NCI-H1105 treated with DMSO at 0.1 percent for 48 hours (cell line): Measurements from ENCODE around the gene TDRKH.

Experiments used
- DNase-seq: peaks from one replicate; lab custom pipeline; 2025; lab: John Stamatoyannopoulos, UW

Gene TDRKH, protein sequence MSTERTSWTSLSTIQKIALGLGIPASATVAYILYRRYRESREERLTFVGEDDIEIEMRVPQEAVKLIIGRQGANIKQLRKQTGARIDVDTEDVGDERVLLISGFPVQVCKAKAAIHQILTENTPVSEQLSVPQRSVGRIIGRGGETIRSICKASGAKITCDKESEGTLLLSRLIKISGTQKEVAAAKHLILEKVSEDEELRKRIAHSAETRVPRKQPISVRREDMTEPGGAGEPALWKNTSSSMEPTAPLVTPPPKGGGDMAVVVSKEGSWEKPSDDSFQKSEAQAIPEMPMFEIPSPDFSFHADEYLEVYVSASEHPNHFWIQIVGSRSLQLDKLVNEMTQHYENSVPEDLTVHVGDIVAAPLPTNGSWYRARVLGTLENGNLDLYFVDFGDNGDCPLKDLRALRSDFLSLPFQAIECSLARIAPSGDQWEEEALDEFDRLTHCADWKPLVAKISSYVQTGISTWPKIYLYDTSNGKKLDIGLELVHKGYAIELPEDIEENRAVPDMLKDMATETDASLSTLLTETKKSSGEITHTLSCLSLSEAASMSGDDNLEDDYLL

DNA sequence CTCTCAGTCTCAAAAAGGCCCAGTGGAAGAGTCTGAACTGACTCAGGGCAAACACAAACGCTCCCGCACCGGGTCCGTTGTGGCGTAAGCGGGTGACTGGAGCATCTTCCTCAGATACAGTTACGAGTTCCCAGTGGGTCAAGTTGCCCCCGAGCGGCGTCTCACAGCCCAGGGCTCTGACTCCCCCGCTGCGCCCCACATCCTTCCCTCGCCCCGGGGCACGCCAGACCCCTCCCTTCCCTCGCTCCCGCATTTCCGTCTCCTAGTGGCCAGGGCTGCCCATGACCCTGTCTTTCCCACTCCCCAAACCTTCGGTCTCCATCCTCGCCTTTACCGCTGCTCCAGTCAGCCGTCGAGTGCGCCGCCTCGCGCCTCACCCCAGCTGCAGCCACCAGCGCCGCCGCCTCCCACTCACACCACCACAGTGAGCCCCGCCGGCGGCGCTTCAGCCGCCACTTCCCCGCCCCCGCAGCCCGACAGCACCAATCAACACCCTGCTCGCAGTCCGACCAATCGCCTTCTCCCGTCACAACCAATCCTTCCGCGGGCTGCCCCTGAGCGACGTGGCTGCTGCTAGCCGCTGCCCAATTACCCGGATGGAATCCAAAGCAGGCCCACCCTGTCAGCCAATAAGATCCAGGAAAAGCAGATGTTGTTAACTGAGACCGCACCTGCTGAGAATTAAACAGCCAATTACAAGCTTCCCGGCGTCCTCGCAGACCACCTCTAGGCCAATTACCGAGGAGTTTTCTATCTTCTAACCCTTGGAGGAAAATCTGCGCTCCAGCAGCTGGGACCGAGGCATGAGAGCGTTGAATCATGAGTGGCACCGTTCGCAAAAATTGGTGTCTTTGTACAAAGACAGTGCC lies at the start of gene TDRKH:
Gene TDRKH (minus strand): TSS at position 430 of the 869 bp plus-strand sequence. CDS start 7,478 bp downstream, outside the sequence.
- peak; percentile 100 for DNase-seq

GRCh38 chr1:151839457-151840403 lies 49.4 kb upstream of the TDRKH start, which contains the start of gene C2CD4D:
TSS of gene C2CD4D (minus strand) at chr1:151839820. CDS start at chr1:151838989, 831 bp downstream.
- peak; percentile 78 for DNase-seq

- no peak for DNase-seq
Observed at GRCh38 chr1:151839082-151839412, 48.7 kb upstream of the TDRKH start.

DNA sequence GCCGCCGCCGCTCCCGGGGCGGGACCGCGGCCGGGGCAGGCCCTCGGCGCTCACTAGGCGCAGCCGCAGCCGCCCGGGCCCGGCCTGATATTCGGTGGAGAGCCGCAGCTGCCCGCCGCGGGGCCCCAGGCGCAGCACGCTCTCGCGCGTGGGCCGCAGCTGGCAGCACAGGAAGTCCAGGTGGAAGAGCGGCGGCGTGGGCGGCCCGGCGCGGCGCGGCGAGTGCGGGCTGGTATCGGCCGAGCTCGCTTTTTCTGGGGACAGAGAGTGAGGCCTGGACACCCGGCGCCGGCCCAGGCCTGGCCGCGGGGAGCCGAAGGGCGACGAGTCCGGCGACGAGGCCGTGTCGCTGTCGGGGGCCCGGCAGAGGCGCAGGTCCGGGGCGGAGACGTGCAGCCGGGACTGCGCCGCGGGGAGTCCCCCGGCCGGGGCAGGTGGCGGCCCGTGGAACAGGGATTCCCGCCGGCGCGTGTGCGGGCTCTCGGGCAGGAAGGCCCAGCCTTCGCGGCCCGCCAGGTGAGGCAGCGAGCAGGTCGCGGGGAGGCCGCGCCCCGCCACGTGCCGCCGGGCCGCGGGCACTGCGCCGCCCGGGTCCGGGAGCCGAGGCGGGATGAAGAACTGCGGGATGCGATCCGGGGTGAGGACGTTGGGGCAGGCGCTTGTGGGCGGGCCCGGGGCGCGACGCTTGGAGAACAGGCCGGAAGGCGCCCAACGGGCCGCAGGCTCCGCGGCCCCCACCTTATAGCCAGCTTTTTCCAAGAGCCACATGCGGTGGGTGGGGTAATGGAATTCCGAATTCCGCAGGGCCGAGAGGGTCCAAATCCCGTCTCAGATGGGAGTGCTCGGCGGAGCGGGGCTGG lies 48.2 kb upstream of the TDRKH start:
- DNase-seq, result no peak

- DNase-seq, result no peak
Observed at GRCh38 chr1:151837884-151838221, 47.6 kb upstream of the TDRKH start.

- DNase-seq, result no peak
Observed at GRCh38 chr1:151837197-151837596, 46.9 kb upstream of the TDRKH start.

DNA sequence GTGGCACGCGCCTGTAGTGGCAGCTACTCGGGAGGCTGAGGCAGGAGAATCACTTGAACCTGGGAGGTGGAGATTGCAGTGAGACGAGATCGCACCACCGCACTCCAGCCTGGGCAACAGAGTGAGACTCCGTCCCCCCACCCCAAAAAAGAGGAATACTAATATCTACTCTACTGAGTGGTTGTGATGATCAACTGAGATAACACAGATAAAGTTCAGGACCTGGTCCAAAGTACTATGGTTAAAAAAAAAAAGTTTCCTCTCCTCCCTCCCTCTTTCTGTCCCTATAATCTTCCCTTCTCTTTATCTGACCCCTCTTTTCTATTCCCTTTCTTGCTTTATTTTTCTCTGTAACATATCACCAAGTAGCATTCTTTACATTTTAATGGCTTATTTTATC lies 45.3 kb upstream of the TDRKH start:
- no peak for DNase-seq

GRCh38 chr1:151834239-151834638 lies 43.9 kb upstream of the TDRKH start:
- DNase-seq, result no peak

GRCh38 chr1:151833172-151833900 lies 43.0 kb upstream of the TDRKH start:
- no peak for DNase-seq

DNA sequence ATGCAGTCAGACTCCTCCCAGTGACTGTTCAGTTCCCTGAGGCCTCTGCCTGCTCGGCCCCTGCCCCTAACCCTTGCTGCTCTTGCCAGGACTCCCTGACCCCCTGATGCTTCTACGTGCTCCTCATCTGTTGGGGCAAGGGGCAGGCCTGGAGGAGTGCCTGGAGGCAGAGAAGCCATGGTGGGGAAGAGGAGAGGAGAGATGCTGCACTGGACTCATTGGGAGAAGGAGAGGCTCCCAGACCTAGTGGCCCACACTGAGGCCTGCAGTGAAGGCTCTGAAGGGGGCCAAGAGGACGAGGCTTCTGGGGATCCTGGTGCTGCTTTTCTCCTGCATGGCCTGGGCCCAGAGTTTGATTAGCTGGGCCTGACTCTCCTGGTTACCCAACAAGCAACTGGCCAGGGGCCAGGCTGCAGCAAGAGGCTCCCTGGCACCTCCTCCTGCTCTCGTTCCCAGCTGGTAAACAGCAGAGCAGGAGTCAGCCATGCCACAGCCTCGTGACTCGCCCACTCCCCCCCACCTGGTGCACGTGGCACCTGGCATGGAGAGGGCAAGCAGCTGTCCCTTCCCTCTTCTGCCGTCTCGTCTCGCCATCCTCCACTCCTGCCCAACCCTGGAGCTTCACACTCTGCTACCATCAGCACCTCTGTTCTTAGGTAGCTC lies 42.1 kb upstream of the TDRKH start:
- DNase-seq, result peak; percentile 88

GRCh38 chr1:151831605-151832004 lies 41.3 kb upstream of the TDRKH start, which contains the start of gene RORC:
TSS of gene RORC (minus strand) at chr1:151831802. CDS start at chr1:151831764, 38 bp downstream.
- no peak for DNase-seq

- DNase-seq, result no peak
Observed at GRCh38 chr1:151831256-151831591, 40.9 kb upstream of the TDRKH start.

GRCh38 chr1:151830055-151830454 lies 39.8 kb upstream of the TDRKH start:
- DNase-seq, result no peak

DNA sequence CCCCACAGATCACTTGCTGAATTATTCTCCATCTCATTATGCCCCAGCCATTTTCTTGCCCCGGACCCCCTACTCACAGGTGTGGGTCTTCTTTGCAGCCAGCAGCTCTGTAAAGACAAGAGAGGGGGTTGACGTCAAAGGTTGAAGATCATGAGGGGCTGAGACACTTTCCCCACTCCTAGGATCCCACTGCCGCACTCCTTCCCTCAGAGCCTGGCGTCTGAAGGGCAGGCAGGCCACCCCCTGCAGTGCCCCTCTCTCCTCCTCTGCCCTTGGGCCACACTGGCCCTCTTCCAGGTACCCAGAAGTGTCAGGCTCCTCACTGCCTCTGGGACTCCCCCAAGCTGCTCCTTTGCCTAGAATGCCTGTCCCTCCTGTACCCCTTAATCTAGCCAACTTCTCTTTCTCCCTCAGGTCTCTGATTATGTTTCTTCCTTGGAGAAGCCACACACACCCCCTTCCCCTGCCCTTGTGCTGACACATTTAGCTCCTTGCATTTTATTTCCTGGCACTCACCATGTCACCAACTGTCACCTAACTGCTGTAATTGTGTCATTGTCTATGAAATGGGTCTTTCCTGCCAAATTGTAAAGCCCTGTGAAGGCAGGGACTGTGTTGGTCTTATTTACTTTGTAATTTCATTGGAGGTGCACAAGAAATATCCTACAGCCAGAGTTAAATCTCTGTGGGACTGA lies 39.2 kb upstream of the TDRKH start:
- DNase-seq, result no peak

GRCh38 chr1:151828921-151829320 lies 38.6 kb upstream of the TDRKH start:
- DNase-seq, result no peak

- no peak for DNase-seq
Observed at GRCh38 chr1:151827853-151828252, 37.6 kb upstream of the TDRKH start.

DNA sequence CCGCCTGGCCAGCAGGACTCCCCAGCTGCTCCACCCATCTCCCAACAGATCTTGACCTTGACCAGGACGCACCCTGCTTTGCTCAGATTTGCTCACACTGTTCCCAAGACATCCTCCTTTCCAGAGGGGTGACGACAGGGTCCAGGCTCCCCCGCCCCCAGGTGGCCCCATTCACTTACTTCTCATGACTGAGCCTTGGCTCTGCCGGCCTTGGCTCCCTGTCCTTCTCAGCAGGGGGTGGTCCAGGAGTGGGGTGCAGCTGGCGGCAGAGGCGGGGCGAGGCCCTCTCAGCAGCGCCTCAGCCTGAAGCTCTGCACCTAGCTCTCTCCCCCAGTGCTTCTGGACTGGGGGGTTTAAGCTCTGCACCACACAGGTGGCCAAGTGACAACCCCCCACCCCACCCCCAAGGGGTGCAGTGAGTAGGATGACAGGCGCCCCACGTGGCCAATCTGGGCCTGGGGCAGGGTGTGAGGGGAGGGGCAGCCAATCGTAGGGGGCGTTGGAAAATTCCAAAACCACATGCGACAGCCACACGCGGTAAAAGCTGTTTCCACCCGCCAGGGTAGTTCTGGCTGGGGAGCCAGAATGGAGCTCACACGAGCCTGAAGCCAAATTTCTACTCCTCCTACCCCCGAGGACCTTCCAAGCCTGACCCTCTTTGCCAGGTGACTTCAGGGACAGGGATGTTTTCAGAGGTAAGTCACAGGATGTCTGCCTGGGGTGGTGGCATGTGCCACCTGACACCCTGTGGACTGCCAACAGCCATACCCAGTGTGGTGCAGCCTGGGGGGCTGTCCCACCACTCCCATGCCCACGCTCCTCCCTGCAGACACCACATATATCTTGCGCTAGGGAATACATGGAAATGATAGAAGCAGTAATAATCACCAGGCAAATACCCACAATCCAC lies 35.7 kb upstream of the TDRKH start:
- no peak for DNase-seq

DNA sequence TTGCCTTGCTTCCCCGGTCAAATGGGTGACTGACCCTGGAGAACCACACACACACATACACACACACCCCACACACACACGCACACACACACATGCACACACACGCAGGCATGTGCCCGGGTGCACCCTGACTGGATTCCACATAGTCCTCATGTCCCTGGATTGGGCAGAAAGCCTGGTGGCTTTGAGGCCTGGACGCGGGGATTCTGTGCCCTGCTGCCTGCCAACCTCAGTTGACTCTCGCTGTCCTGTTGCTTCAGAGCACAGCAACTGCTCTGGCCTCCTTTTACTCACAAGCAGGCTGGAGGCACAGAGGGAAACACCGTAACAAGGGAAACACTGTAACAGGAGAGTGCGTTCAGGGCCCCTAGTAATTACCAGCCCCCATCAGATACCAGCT lies 34.9 kb upstream of the TDRKH start:
- DNase-seq, result no peak
